WTC11 (cell line): ENCODE measurements around the gene LYRM1. TPM values are rescaled to one million over a fixed set of nuclear protein-coding genes. Genes with fewer than 3 reads are reported as not detected.

Experiments
- ATAC-seq: fragments of 200-7000 bp; cut with Tn5 transposase; 2 replicates; pipeline ENCODE4 v1.10.0; 2021; ENCODE audit warnings: mild to moderate bottlenecking, moderate library complexity
- CTCF ChIA-PET: fragments of 300-600 bp; sonication (Branson Sonifier 250); formaldehyde crosslinking; loops from one replicate; lab custom pipeline; 2021; ENCODE audit warnings: antibody characterized with exemption; lab: Charles Lee
- POLR2A ChIA-PET: fragments of 350-600 bp; sonication (Branson Sonifier 250); formaldehyde crosslinking; loops from one replicate; lab custom pipeline; 2021; ENCODE audit warnings: antibody characterized with exemption; lab: Charles Lee
- DNase-seq: peaks from one replicate; pipeline ENCODE4 v3.0.0; 2021; ENCODE audit warnings: low spot score
- H3K27ac Mint-ChIP-seq: 2 replicates; pipeline ENCODE4 v1.8.0; 2021; ENCODE audit warnings: mixed read lengths
- H3K27me3 Mint-ChIP-seq: 2 replicates; pipeline ENCODE4 v1.8.0; 2021; ENCODE audit warnings: low read depth, mild to moderate bottlenecking, moderate library complexity, mixed read lengths
- H3K36me3 Mint-ChIP-seq: 2 replicates; pipeline ENCODE4 v1.8.0; 2021; ENCODE audit warnings: mixed read lengths
- H3K4me1 Mint-ChIP-seq: 2 replicates; pipeline ENCODE4 v1.8.0; 2022; ENCODE audit warnings: mixed read lengths
- H3K4me3 Mint-ChIP-seq: 2 replicates; pipeline ENCODE4 v1.8.0; 2021; ENCODE audit warnings: mild to moderate bottlenecking, moderate library complexity, mixed read lengths
- H3K9me3 Mint-ChIP-seq: 2 replicates; pipeline ENCODE4 v1.8.0; 2021; ENCODE audit warnings: mixed read lengths
- ATF6 ChIP-seq: sonication (generic); formaldehyde crosslinking; IDR thresholded peaks from 2 replicates; pipeline ENCODE4 v1.8.1; 2023; ENCODE audit warnings: mild to moderate bottlenecking, missing genetic modification reagents
- GABPB1 ChIP-seq: sonication (generic); formaldehyde crosslinking; IDR thresholded peaks from 2 replicates; pipeline ENCODE4 v1.8.1; 2023; ENCODE audit warnings: mild to moderate bottlenecking, missing genetic modification reagents
- HMGA2 ChIP-seq: fragments of 250-450 bp; sonication (Bioruptor Pico); IDR thresholded peaks from 2 replicates; pipeline ENCODE4 v1.4.0; 2021; ENCODE audit warnings: mild to moderate bottlenecking, moderate library complexity
- IRF1 ChIP-seq: sonication (generic); formaldehyde crosslinking; IDR thresholded peaks from 2 replicates; pipeline ENCODE4 v1.8.0; 2023; ENCODE audit warnings: missing genetic modification reagents
- JAZF1 ChIP-seq: fragments of 250-450 bp; sonication (Bioruptor Pico); IDR thresholded peaks from 2 replicates; pipeline ENCODE4 v1.9.0; 2021; ENCODE audit warnings: moderate library complexity, mild to moderate bottlenecking, inconsistent platforms
- MAX ChIP-seq: sonication (generic); formaldehyde crosslinking; IDR thresholded peaks from 2 replicates; pipeline ENCODE4 v1.8.0; 2022; ENCODE audit warnings: mild to moderate bottlenecking, missing genetic modification reagents
- NR3C1 ChIP-seq: sonication (generic); formaldehyde crosslinking; conservative IDR thresholded peaks from 2 replicates; pipeline ENCODE4 v1.8.1; 2023; ENCODE audit warnings: low read depth, mild to moderate bottlenecking, missing genetic modification reagents
- OVOL2 ChIP-seq: fragments of 250-450 bp; sonication (Bioruptor Pico); IDR thresholded peaks from 2 replicates; pipeline ENCODE4 v1.9.0; 2021; ENCODE audit warnings: mild to moderate bottlenecking, borderline replicate concordance
- PRDM15 ChIP-seq: sonication (generic); formaldehyde crosslinking; IDR thresholded peaks from 2 replicates; pipeline ENCODE4 v1.8.0; 2022; ENCODE audit warnings: missing genetic modification reagents
- SMAD3 ChIP-seq: sonication (generic); formaldehyde crosslinking; IDR thresholded peaks from 2 replicates; pipeline ENCODE4 v1.8.0; 2022; ENCODE audit warnings: missing genetic modification reagents, mild to moderate bottlenecking, borderline replicate concordance
- TCF7 ChIP-seq: sonication (generic); formaldehyde crosslinking; IDR thresholded peaks from 2 replicates; pipeline ENCODE4 v1.8.0; 2022; ENCODE audit warnings: mild to moderate bottlenecking, low read depth, missing genetic modification reagents, moderate library complexity
- TEAD1 ChIP-seq: sonication (generic); formaldehyde crosslinking; IDR thresholded peaks from 2 replicates; pipeline ENCODE4 v1.8.0; 2022; ENCODE audit warnings: mild to moderate bottlenecking, missing genetic modification reagents
- TP53 ChIP-seq: sonication (generic); formaldehyde crosslinking; IDR thresholded peaks from 2 replicates; pipeline ENCODE4 v1.8.1; 2023; ENCODE audit warnings: mild to moderate bottlenecking, missing genetic modification reagents
- USF2 ChIP-seq: sonication (generic); formaldehyde crosslinking; IDR thresholded peaks from 2 replicates; pipeline ENCODE4 v1.8.1; 2023; ENCODE audit warnings: mild to moderate bottlenecking, missing genetic modification reagents, moderate library complexity
- ZMAT4 ChIP-seq: fragments of 250-450 bp; sonication (Bioruptor Pico); IDR thresholded peaks from 2 replicates; pipeline ENCODE4 v1.9.0; 2021; ENCODE audit warnings: mild to moderate bottlenecking
- ZNF232 ChIP-seq: sonication (generic); formaldehyde crosslinking; IDR thresholded peaks from 2 replicates; pipeline ENCODE4 v1.8.0; 2022; ENCODE audit warnings: mild to moderate bottlenecking, missing genetic modification reagents
- ZNF281 ChIP-seq: sonication (generic); formaldehyde crosslinking; IDR thresholded peaks from 2 replicates; pipeline ENCODE4 v1.8.0; 2023; ENCODE audit warnings: mild to moderate bottlenecking, missing genetic modification reagents
- ZNF416 ChIP-seq: fragments of 250-450 bp; sonication (Bioruptor Pico); IDR thresholded peaks from 2 replicates; pipeline ENCODE4 v1.9.0; 2021; ENCODE audit warnings: mild to moderate bottlenecking, inconsistent platforms
- ZSCAN18 ChIP-seq: fragments of 250-450 bp; sonication (Bioruptor Pico); IDR thresholded peaks from 2 replicates; pipeline ENCODE4 v2.1.2; 2022; ENCODE audit warnings: mild to moderate bottlenecking, moderate library complexity
- total RNA-seq: library from RNA; stranded (reverse); gene quantifications from 3 replicates; pipeline ENCODE4 v1.2.3, GENCODE V29; 2021

Gene LYRM1
- total RNA-seq, 1 experiment from 2014 or later = 11.4 TPM

- ChIA-PET CTCF (no interaction called here), POLR2A (interaction anchor here (0.5 kb wide), 1 partner anchor 122 kb away, joined by 4 read pairs; no protein-coding TSS in a partner anchor)
- no peak for ATAC-seq
- Mint-ChIP-seq H3K9me3 (no peaks in the 10 kb centered on the region), H3K4me3 (no peak overlapping the region), H3K27me3 (no peaks in the 10 kb centered on the region), H3K36me3 (no peaks in the 10 kb centered on the region), H3K27ac (no peak overlapping the region), H3K4me1 (peaks cover 29% of the 10 kb centered on the region)
- DNase-seq = no peak
- no peak for TF ChIP-seq TEAD1 (CRISPR knock-in tag)
- TF ChIP-seq OVOL2 (CRISPR knock-in tag) = no peak
- TF ChIP-seq ZNF281 (CRISPR knock-in tag) = no peak
These were observed 6.0 kb downstream of the LYRM1 start for GRCh38 chr16:20906341-20907255.

- POLR2A ChIA-PET = interaction anchor here (1.2 to 2.1 kb wide), 2 partner anchors 10 to 59 kb away, joined by 3 to 5 read pairs; partner anchors contain the start of genes DCUN1D3 and LYRM1
- H3K27ac Mint-ChIP-seq = peak overlapping the region; percentile 60; the same call in 1 of the 2 replicates
- CTCF ChIA-PET = no interaction called here
These were observed 10.3 kb downstream of the LYRM1 start for GRCh38 chr16:20910781-20911321.

More at GRCh38 chr16:20910781-20911321, 10.3 kb downstream of the LYRM1 start:
- H3K36me3 Mint-ChIP-seq = no peaks in the 10 kb centered on the region
- H3K9me3 Mint-ChIP-seq = no peaks in the 10 kb centered on the region
- peaks cover 10% of the 10 kb centered on the region for H3K4me1 Mint-ChIP-seq
- H3K4me3 Mint-ChIP-seq = no peak overlapping the region
- no peak for ATAC-seq
- no peak for DNase-seq
- no peaks in the 10 kb centered on the region for H3K27me3 Mint-ChIP-seq
- TF ChIP-seq IRF1 (CRISPR knock-in tag) (no peak), USF2 (CRISPR knock-in tag) (no peak), GABPB1 (CRISPR knock-in tag) (no peak), TP53 (CRISPR knock-in tag) (no peak), ZNF416 (CRISPR knock-in tag) (no peak), NR3C1 (CRISPR knock-in tag) (no peak), ZMAT4 (no peak), TCF7 (no peak), ZSCAN18 (no peak), ATF6 (CRISPR knock-in tag) (no peak), SMAD3 (no peak), MAX (CRISPR knock-in tag) (no peak), OVOL2 (CRISPR knock-in tag) (no peak), HMGA2 (CRISPR knock-in tag) (no peak), JAZF1 (CRISPR knock-in tag) (no peak), ZNF232 (CRISPR knock-in tag) (no peak), TEAD1 (CRISPR knock-in tag) (no peak), PRDM15 (CRISPR knock-in tag) (no peak)
